HK-2 (cell line): Measurements from ENCODE around the gene LAMB2.

ENCODE experiments used
- DNase-seq: peaks from one replicate; pipeline ENCODE4 v3.0.0-alpha.2; 2018; ENCODE audit not compliant: unreplicated experiment

LAMB2 gene

DNA sequence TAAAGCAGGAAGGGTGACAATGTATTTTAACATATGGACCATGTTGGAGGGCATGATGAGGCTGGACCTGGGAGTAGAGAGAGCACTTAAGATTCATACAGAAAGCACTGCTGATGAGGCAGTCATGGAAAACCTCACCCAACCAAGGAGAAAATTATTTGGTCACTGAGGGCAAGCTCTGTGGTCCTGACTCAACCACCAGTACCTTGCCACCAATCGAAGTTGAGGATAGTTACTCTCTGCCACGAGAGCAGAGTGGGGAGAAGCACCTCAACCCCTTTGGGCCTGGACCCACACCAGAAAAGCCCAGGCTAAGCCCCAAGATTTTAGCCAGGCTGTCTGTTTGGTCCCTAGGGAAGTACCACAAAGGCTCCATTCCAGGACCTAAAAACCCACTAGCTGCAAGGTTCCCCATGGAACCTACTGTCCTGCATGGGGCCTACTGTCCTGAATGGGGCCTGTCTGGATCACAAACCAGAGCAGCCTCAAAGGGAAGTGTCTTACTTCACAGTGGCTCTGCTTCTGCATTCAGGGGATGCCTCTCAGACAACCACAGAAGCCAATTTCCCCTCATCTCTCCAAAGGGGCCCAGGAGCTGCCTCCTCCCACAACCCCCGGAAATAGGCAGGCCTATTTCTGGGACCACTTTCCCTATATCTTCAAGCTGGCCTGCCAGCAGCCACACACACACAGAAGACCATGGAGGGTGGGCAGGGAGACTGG lies 29.1 kb upstream of the LAMB2 start:
- DNase-seq, result no peak

DNA sequence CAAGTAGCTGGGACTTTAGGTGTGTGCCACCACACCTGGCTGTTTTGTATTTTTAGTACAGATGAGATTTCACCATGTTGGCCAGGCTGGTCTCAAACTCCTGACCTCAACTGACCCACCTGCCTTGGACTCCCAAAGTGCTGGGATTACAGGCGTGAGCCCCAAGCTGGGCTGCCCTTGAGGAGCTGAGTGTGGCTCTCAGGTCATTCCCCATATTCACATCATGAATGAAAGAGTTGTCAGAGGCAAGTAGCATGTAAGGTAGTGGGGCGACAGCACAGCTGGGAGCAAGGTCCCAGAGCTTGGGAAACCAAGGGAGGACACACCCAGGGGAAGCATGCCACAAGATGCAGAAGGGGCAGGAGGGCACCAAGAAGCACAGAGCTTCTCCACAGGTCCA lies 28.3 kb upstream of the LAMB2 start:
- no peak for DNase-seq

DNA sequence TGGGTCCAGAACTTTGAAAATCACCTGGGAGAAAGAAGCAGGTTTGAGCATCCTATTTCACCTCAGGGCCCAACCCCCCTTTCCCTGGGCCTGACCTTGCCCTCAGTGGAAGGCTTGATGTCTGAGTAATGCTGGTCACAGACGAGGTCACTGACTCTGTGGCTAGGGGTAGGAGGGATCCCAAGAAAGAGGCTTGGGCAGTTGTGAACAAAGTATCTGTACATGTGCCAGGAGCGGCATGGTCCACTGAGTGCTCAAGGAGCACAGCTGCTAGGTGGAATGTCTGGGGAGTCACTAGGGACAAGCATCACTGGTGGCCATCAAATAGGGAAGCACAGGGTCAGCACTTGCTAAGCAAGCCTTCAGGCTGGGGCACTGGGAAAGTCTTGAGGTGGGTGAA lies 25.9 kb upstream of the LAMB2 start:
- DNase-seq, result peak; percentile 55

DNA sequence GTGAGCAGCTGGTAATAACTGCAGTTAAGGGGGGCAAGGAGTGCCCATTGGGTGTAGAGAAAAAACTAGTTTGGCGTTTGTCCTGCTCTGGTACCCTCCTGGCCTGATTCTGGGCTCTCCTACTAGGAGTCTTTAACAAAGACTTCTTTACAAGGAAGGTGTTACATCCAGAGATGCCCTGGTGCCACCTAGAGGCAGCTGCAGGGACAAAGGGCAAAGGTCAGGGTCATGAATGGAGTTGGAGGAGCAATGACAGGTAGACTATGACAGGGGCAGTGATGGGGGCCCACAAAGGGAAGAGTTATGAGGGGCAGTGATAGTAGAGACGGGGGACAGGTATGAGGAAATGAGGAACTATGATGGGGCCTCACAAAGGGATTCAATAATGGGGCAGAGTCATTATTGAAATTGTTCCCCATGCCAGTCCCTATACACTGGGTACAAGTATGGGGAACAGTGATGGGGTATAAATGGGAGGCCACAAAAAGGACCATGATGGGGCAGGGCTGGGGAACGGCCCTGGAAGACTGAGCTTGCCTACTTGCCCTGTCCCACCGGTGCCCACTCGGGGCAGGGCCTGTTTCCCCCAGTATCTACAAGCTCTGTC lies 25.4 kb upstream of the LAMB2 start:
- no peak for DNase-seq

DNA sequence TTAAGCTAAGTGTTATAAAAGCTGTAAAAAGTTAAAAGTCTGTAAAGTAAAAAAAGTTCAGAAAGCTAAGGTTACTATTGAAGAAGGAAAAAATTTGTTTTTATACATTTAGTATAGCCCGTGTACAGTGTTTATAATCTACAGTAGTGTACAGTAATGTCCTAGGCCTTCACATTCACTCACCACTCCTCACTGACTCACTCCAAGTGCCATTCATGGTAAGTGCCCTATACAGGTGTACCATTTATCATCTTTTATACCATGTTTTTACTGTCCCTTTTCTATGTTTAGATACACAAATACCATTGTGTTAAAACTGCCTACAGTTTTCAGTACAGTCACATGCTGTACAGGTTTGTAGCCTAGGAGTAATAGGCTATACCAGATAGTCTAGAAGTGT lies 24.4 kb upstream of the LAMB2 start:
- DNase-seq, result no peak

DNA sequence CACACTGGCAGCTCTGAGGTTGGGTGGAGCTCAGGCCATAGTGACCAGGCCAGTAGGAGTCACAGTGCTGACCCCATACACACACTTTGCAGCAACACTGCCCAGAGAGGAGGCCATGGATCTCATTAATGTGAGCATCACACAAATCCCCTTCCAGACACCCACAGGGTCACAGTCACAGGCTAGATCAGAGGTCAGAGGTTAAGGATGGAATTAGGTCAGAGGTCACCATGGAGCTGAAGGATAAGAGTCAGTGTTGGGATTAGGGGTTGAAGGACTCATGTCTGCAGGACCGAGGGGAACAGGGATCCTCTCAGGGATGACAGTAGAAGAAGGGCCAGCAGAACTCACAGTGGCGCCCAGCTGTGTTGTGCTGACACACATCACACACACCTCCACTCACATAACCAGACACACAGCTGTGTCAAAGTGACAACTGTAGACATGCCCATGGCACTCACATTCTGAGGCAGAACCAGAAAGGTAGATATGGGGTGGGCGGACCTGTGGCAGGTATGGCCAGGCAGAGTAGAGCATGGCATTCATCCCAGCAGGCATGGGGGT lies 20.6 kb upstream of the LAMB2 start:
- no peak for DNase-seq

DNA sequence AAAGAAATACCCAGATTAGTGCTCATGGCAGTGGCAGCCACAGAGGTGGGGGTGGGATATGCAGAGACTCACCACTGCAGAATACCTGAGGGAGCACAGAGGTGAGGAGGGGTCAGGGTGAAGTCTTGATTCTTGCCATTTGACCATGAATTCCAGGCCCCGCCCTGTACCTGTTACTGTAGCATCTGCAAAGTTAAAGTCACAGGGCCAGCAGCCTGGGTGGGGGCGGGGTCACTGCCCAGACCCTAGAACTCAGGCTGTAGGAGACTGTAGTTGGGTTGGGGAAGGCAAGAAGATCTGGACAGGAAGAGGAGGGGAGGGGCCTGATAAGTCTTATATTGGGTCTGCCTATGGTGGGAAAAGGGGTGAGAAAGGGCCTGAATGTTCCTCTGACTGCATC lies 18.8 kb upstream of the LAMB2 start:
- DNase-seq, result no peak

DNA sequence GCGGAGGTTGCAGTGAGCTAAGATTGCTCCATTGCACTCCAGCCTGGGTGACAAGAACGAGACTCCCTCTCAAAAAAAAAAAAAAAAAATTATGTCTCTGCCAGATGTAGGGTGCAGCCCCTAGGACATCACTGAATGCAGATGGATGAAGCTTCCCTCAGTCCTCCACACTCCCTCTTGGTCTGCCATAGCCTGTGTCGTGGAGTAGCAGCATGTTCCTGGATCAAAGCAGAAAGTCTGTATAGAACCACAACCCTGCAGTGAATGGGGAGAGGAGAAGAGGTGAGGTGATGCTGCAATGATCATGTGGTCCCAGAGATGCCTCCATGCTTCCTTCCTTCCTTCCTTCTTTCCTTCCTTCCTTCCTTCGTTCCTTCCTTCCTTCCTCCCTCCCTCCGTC lies 15.3 kb upstream of the LAMB2 start:
- no peak for DNase-seq

DNA sequence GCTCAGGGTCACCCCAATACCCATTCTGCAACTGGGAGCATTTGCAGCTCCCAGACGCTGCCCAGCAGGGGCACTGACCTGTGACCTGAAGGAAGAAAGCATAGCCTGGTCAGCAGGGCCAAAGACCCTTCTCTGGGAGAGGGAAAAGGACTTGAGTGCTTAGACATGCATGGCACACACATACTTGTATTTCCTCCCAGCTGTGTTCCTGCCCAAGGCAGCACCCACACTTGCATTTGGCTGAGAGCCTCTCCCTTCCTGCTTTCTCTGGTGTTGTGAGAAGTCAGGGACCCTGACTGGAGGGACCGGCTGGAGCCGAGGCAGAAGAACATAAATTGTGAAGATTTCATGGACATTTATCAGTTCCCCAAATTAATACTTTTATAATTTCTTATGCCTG lies 7.2 kb upstream of the LAMB2 start:
- no peak for DNase-seq

DNA sequence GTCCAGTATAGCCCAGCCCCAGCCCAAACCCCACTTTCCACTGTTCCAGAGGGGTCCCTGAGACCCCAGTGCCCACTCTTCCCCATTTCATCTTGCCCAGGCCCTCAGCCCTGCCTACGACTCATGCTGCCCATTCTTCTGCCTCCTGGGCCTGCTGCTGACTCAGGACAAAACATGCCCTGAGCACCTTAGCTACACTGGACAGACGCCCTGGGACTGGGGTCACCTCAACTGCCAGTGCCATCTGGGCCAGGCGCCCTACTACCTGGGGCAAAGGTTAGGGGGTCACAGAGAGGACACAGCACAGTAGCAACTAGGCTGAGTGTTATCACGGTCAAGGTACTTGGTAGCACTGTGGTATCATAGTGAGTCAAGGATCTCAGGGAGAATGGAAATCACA lies 2.6 kb upstream of the LAMB2 start:
- no peak for DNase-seq

DNA sequence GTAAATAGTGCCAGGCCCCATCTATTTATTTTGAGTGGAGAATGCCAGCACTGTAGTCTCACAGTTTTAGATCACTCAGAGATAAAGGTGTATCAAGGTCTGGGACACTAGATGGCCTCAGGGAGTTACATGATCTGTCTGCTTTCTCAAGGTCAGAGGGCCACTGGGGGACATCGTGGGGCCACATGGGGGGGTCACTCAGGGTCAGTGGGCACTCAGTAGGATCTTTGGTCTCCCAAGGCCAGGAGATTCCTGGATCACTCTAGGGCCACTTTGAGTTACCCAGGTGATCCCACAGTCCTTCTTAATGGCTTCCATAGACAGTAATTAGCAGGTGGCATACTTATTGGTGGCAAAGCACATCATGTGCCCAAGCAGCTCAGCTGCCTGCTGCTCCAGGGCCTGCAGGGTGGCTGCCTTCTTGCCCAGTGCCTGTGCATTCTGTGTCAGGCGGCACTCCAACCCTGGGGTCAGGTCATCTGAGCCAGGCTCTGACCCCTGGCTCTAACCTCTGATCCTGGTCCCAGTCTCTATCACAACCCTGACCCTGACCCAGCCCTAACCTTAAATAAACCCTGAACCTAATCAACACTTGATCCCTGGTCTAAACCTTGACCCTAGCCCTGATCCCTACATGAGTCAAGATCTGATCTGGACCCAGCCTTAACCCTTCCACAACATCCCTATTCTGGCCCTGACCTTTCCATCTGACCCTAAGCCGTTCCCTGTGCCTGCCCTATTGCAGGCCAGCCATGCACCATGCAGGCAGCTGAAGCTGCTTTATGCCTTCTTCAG lies 1.8 kb upstream of the LAMB2 start:
- no peak for DNase-seq

DNA sequence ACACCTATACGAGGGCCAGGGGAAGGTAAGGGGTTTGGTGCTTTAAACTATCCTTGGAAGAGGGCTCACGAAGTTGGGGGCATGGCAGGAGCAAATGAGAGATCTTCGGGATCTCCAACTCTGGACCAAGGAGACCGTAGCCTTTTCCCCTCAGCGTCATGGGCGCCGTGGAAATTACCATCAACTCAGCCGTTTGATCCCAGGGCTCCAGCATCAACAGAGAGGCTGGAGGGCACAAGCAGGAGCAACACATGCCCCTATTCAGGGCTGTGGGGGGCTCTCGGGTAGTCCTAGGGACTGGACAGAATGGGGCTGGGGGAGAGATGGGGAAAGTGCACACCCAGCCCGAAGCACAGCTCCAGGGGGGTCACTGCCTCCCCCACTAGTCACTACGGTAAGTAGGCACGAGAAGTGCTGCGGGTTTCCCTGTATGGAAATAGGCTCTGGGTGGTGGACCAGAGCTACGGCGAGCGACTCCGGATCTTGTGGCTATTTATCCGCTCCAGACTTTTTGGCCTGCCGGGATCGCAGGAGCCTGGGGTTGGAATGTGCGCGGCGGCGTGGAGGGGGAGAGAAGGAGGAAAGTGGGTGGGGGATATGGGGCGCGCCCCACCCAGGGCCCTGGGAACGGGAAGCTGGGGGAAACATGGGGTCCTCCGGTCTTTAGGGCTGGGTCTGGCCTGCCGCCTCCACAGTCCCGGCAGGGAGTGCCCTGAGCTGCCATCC lies 539 bp upstream of the LAMB2 start:
- peak; percentile 75 for DNase-seq

DNA sequence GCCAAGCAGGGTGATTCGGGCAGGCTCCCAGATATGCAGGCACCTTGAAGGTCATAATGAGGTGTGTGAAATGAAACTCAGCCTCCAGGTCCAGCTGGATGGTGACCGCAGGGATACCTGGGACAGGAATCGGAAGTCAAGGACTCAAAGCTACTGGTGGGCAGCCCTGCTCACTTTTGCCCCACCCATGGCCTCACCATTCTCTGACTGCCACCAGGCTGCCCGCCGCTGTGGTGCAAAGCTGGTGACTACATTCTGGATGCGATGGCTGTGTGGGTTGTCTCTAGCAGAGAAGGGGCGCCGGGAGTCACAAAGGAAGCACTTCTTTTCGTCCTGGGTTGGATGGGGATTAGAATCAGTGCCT lies 795 bp downstream of the LAMB2 start:
- DNase-seq, result no peak

DNA sequence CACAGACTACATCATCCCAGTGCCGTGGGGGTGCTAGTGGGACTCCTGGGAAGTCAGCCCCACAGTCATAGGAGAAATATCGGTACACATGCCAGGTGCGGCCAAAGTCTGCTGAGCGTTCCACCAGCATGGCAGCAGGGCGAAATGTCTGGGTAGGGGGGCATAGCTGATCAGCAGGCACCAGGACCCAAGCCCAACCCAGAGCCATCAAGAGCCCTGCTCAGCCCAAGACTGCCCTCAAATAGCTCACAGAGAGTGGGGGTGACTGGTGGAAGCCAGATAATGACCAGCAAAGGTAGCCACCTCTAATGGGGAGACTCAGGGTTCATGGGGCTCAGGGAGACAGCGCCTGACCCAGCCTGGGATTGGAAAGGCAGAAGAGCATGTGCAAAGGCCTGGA lies 1.3 kb downstream of the LAMB2 start:
- no peak for DNase-seq

DNA sequence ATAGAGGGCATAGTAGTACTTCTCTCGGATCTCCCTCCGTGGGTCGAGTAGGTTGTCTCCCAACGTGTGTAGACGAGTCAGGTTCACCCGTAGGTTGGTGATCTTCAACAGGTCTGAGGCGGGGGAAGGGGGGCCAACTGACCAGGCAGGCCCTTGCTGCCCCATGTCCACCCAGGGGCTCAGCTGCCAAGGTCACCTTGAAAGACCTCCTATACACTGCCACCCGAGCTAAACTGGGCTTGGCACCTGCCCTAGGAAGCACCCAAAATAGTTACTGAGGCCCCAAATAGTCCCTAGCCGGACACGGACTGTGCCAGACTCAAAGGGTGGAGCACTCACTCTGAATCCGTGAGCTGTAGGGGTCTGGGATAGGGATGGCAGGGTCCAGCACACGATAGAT lies 1.8 kb downstream of the LAMB2 start:
- DNase-seq, result no peak

DNA sequence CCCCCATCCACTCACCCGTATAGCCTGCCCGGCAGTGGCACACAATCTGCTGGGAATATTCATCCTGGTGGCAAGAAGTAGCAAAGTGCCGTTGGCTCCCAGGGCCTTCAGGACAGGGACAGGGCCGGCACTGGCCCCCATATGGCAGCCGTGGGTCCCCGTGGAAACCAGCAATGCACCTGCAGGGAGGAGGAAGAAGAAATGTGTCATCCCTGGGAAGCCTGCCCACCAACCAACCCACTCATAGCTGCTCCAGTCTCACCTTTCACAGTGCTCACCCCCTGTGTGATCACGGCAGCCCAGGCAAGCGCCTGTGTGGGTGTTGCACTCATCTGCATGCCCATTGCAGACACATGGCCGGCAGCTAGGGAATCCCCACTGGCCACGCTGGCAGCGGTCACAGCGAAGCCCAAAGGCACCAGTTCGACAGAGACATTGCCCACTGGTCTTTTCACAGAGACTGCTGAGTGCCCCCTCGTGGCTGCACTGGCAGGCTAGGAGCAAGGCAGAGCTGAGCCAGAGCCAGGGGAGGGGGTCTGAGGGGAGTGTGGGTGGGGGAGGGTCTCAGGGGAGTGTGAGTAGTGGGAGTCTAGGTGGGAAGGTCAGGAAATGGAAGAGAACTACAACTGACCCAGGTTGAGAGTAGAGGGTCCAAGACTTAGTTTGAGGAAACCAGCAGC lies 7.7 kb downstream of the LAMB2 start:
- no peak for DNase-seq

DNA sequence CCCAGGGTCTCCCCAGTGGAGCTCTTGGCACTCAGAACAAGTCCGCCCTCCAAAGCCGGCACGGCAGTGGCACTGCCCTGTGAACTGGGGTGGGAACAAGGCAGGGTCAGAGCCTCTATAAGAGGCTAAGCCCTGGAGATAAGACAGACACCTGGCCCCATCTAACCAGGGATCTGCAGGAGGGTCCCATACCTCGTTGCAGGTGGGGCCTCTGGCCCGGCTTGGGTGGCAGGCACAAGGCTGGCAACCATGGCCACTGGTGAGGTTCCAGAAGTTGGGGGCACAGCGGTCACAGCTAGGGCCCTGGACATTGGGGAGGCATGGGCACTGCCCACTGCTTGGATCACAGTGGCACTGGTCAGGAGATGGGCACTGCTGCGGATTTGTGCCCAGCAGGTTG lies 8.6 kb downstream of the LAMB2 start:
- no peak for DNase-seq

DNA sequence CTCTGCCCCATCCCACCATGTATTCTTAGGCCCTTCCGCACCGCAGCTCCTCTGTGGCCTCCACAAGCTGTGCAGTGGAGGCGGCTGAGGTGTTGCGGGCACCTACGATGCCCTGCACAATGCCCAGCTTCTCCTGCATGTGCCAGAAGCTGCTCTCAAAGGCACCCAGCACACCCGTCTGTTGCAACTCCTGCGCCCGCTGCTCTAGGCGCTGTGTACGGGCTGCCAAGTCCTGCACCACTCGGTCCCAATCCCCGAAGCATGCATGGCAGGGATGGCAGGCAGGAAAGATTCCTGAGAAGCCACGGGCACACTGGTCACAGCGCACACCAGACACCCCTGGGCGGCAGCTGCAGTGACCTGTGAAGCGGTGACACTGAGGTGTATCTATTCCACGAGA lies 9.2 kb downstream of the LAMB2 start:
- DNase-seq, result no peak

DNA sequence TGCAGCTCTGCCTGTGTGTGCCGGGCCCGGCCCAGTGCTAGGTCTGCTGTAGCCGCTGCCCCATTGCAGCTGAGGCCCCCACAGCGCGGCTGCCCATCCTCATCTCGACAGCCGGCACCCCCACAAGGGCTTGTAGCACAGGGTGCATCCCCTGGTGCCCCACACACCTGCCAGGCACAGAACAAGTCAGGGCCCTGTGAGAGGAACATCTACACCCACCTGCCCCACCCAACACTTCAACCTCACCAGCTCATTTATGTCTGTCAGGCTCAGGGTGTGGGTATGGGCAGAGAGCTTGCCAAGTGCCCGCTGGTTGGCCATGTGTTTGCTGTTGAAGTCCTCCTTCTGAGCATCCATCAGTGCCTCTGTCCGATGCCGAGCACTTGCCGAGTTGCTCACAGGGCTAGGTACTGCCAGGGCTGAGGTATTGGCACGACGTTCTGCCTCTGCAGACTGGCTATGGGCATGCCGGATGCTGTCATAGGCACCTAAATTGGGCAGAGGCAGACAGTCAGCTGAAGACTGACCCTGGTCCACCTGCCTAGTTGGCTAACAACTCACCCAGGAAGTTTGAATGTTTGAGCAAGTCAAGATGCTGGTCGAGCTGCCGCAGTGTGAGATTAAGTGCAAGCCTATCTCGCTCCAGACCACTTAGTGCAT lies 9.8 kb downstream of the LAMB2 start:
- no peak for DNase-seq

DNA sequence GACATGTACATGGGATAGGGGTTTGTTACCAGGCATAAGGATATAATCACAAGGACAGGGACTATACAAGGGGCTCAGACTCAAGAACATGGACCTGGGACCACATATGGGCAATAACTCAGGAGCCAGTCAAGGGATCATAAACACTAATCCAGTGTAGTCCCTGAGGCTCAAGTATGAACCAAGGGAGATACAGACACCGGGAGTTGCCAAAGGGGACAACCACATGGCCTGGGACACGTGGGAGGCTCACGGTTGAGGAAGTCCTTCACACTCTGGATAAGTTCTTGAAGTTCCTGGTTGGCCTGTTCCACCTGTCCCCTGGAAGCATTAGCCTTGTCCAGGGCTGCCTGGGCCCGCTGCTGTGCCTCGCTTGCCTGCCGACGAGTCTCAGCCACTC lies 10.4 kb downstream of the LAMB2 start:
- no peak for DNase-seq

DNA sequence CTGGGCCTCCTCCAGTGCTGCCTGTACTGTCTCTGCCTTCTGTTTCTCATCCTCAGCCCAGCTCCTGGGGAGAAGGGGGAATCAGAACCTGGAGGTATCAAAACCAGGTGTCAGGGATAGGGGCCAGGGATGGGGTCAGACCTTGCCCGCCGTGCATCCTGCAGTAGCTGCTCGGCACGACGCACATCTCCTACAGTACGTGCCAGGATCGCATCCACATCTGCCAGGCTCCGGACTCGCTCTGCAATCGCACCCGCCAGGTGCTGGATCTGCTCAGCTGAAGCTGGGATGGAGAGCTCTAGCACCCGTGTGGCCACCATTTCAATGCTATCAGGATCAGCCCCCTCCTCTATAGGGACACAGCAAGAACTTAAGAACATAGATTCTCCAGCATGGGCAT lies 10.8 kb downstream of the LAMB2 start:
- no peak for DNase-seq
